Measurements from ENCODE around the gene NR3C2. TPM values are rescaled to one million over a fixed set of nuclear protein-coding genes. Genes with fewer than 3 reads are reported as not detected.

Gene NR3C2
- total RNA-seq, 1 experiment from 2014 or later = 2.7 TPM

- H2AFZ ChIP-seq (ENCODE audit: low read depth, low read length, poor library complexity, severe bottlenecking) = no peak overlapping the region
- H3K4me1 ChIP-seq (ENCODE audit: control insufficient read depth in 1 of 2, insufficient read depth in 2 of 2, low read length in 2 of 2) = no peaks in the 10 kb centered on the region
- H4K20me1 ChIP-seq (ENCODE audit: insufficient read depth) = 0 out of 2 replicates have a peak, but pooled peaks cover 3% of the 10 kb centered on the region
- no peaks in the 10 kb centered on the region for H3K9me2 ChIP-seq (ENCODE audit: insufficient read depth)
- no peaks in the 10 kb centered on the region for H3K9me3 ChIP-seq (ENCODE audit: control insufficient read depth in 1 of 2, insufficient read depth in 1 of 2, low read depth in 1 of 2, low read length in 2 of 2)
- BruUV-seq (replicated peaks) = no TSS peak
- intact Hi-C loops (cut with micrococcal nuclease) = no loop called here
- ATAC-seq (no peak), DNase-seq (ENCODE audit: low read depth, low spot score) (no peak)
- H3K4me3 ChIP-seq (replicated peaks in 1 of 2; ENCODE audit: low read depth in 1 of 2, low read length in 2 of 2) = no peak overlapping the region
- no peaks in the 10 kb centered on the region for H3K27me3 ChIP-seq (ENCODE audit: insufficient read depth, low read length)
- TF ChIP-seq RAD21 (IDR thresholded peaks at IDR 0.05; ENCODE audit: low read depth) (no peak), EGR1 (IDR thresholded peaks at IDR 0.05; ENCODE audit: low read depth) (no peak), FOSL1 (IDR thresholded peaks at IDR 0.05; ENCODE audit: low read depth) (no peak), TCF7L2 (IDR thresholded peaks at IDR 0.05; ENCODE audit: borderline replicate concordance, extremely low read depth, insufficient read depth, insufficient read length) (no peak), CBX3 (IDR thresholded peaks at IDR 0.05; ENCODE audit: low read depth) (no peak), EZH2phosphoT487 (IDR thresholded peaks at IDR 0.05; ENCODE audit: borderline replicate concordance) (no peak), REST (IDR thresholded peaks at IDR 0.05; ENCODE audit: low read depth) (no peak), ZNF274 (IDR thresholded peaks at IDR 0.05; ENCODE audit: low read depth, low read length) (no peak), ELF1 (IDR thresholded peaks at IDR 0.05; ENCODE audit: borderline replicate concordance, low read depth) (no peak)
- no peak overlapping the region for H3K27ac ChIP-seq (ENCODE audit: low read depth, low read length)
- ChIA-PET RAD21 (ENCODE audit: low non-redundant PET in 1 of 2, low total read pairs in 2 of 2, uncharacterized antibody in 2 of 2, unreplicated experiment in 2 of 2) (no interaction called here), POLR2A (no interaction called here), CTCF (no interaction called here)
- no peak overlapping the region for H3K4me2 ChIP-seq (ENCODE audit: low read length)
- H3K36me3 ChIP-seq (ENCODE audit: control insufficient read depth in 1 of 2, insufficient read depth in 2 of 2, low read length in 2 of 2) = no peaks in the 10 kb centered on the region
- H3K9ac ChIP-seq (ENCODE audit: low read length) = no peak overlapping the region
- H3K79me2 ChIP-seq (ENCODE audit: insufficient read depth, low read length) = no peaks in the 10 kb centered on the region
These were observed 327.8 kb downstream of the NR3C2 start for GRCh38 chr4:148114436-148114835.
